Measurements from ENCODE around the gene PLEKHG4.

PLEKHG4 gene

DNA sequence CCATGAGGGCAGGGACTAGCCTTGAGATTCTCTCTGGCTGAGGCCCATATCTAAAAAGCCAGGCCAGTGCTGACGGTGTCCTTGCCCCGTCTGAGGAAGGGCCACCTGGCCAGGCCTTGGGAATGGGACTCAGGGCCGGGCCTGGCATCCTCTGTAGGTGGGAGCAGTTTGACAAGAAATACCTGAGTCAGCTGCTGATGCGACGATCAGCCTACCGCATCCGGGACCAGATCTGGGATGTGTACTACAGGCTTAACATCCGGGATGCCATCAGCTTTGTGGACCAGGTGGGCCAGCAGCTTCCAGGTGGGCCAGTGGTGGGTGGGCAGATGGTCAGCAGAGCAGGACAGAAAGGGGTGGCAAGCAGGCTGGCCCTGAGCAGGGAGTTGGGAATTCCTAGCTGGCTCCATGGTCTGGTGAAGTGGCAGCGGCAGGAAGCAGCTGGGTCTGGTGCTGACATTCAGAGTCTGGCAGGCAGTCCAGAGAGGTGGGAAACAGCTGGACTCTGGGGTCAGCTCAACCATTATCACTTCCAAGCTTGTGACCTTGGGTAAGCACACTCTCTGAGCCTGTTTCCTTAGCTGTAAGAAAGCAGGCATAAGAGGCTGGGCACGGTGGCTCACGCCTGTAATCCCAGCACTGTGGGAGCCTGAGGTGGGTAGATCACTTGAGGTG, 21.0 kb upstream of the PLEKHG4 start:
- peaks cover 3% of the 10 kb centered on the region for H3K27me3 ChIP-seq (ENCODE audit: control insufficient read depth, insufficient read depth, low read length)
- H3K9me3 ChIP-seq (ENCODE audit: control insufficient read depth, low read length): no peaks in the 10 kb centered on the region
- no peaks in the 10 kb centered on the region for H3K36me3 ChIP-seq (ENCODE audit: control insufficient read depth, insufficient read depth, low read length)
- H3K4me1 ChIP-seq (ENCODE audit: control insufficient read depth, insufficient read depth, low read length): no peaks in the 10 kb centered on the region
- H3K4me3 ChIP-seq (ENCODE audit: low read length): no peak overlapping the region
- no peak overlapping the region for H3K9ac ChIP-seq (ENCODE audit: low read length)

DNA sequence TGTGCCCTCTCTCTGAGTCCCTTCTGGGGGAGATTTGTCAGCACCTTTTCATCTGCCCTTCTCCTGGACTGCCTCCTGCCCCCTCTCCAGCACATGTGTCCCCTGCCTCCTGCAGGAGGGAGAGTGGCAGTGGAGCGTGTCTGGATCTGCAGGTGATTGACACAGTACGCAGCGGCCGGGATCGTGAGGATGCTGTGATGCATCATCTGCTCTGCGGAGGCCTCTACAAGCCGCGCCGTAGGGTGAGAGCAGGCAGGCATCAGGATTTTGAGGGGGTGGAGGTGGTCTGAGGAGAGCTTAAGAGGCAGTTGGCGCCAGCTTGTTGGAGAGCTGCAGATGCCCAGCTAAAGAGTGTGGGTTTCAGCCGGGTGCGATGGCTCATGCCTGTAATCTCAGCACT, 19.6 kb upstream of the PLEKHG4 start:
- no peak overlapping the region for H3K9ac ChIP-seq (ENCODE audit: low read length)
- H3K4me3 ChIP-seq (ENCODE audit: low read length): no peak overlapping the region
- H3K27me3 ChIP-seq (ENCODE audit: control insufficient read depth, insufficient read depth, low read length): peaks cover 2% of the 10 kb centered on the region
- no peaks in the 10 kb centered on the region for H3K9me3 ChIP-seq (ENCODE audit: control insufficient read depth, low read length)
- H3K36me3 ChIP-seq (ENCODE audit: control insufficient read depth, insufficient read depth, low read length): no peaks in the 10 kb centered on the region
- no peaks in the 10 kb centered on the region for H3K4me1 ChIP-seq (ENCODE audit: control insufficient read depth, insufficient read depth, low read length)

DNA sequence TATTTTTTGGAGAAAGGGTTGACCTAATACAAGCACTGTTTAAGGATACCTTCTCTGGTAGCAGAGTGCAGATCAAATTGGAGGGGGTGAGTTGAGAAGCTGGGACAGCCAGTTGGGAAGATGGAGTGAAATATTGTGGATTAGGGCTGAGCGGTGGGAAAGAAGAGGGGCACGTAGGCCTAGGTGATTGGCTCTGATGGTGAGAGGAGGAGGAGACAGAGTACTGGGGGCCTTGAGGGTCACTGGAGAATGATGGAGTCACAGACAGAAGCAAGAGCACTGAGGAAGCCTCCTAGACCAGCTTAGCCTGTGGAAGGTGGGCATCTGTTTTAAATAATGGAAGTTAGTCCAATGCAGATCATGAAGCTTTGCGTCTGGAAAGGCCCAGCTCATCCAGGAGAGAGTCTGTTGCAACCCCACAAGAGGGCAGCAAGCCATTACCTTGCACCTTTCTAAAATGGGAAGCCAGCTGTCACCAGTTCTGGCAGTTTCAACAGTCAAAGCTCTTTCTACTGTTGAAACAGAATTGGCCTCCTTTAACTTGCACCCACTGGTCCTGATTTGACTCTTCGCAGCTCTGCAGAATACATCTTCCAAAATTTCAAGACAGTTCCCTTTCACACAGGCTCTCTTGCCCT, 18.8 kb upstream of the PLEKHG4 start:
- no peaks in the 10 kb centered on the region for H3K9me3 ChIP-seq (ENCODE audit: control insufficient read depth, low read length)
- no peaks in the 10 kb centered on the region for H3K27me3 ChIP-seq (ENCODE audit: control insufficient read depth, insufficient read depth, low read length)
- H3K9ac ChIP-seq (ENCODE audit: low read length): no peak overlapping the region
- no peaks in the 10 kb centered on the region for H3K4me1 ChIP-seq (ENCODE audit: control insufficient read depth, insufficient read depth, low read length)
- no peaks in the 10 kb centered on the region for H3K36me3 ChIP-seq (ENCODE audit: control insufficient read depth, insufficient read depth, low read length)
- H3K4me3 ChIP-seq (ENCODE audit: low read length): no peak overlapping the region

DNA sequence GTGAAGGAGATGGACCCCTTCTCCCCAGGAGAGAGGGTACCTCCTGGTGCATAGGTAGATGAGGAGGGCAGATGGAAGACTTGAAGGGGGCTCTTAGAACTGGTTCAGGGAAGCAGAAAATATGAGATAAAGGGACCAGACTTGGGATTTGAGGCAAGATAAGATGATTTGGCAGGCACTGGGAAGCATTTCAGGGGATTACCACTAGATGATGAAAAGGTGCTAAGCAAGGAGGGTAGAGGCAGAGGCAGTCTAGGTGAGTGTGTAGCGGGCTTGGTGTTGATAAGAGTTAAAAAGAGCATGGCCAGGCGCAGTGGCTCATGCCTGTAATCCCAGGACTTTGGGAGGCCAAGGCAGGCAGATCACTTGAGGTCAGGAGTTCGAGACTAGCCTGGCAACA, 16.1 kb upstream of the PLEKHG4 start:
- H3K4me1 ChIP-seq (ENCODE audit: control insufficient read depth, insufficient read depth, low read length): peaks cover 5% of the 10 kb centered on the region
- no peaks in the 10 kb centered on the region for H3K36me3 ChIP-seq (ENCODE audit: control insufficient read depth, insufficient read depth, low read length)

DNA sequence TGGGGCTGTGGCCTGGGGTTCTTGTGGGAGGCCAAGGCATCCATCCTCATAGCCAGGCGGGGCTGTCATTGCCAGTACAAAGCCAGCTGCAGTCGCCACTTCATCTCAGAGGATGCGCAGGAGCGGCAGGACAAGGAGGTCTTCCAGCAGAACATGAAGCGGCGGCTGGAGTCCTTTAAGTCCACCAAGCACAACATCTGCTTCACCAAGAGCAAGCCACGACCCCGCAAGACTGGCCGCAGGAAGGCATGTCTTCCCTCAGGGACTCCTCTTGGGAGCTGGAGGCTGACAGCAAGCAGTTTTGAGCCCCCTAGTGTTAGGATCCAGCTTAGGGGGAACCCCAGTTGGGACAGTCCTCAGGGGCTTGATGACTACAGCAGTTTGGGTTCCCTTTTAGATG, 15.1 kb upstream of the PLEKHG4 start:
- H3K4me1 ChIP-seq (ENCODE audit: control insufficient read depth, insufficient read depth, low read length): peaks cover 7% of the 10 kb centered on the region
- no peaks in the 10 kb centered on the region for H3K27me3 ChIP-seq (ENCODE audit: control insufficient read depth, insufficient read depth, low read length)
- no peak overlapping the region for H3K4me3 ChIP-seq (ENCODE audit: low read length)
- no peaks in the 10 kb centered on the region for H3K9me3 ChIP-seq (ENCODE audit: control insufficient read depth, low read length)
- no peaks in the 10 kb centered on the region for H3K36me3 ChIP-seq (ENCODE audit: control insufficient read depth, insufficient read depth, low read length)
- H3K9ac ChIP-seq (ENCODE audit: low read length): no peak overlapping the region

More for the DNA sequence above, 16.1 kb upstream of the PLEKHG4 start:
- H3K4me3 ChIP-seq (ENCODE audit: low read length): no peak overlapping the region
- no peaks in the 10 kb centered on the region for H3K27me3 ChIP-seq (ENCODE audit: control insufficient read depth, insufficient read depth, low read length)
- H3K9ac ChIP-seq (ENCODE audit: low read length): no peak overlapping the region
- no peaks in the 10 kb centered on the region for H3K9me3 ChIP-seq (ENCODE audit: control insufficient read depth, low read length)

DNA sequence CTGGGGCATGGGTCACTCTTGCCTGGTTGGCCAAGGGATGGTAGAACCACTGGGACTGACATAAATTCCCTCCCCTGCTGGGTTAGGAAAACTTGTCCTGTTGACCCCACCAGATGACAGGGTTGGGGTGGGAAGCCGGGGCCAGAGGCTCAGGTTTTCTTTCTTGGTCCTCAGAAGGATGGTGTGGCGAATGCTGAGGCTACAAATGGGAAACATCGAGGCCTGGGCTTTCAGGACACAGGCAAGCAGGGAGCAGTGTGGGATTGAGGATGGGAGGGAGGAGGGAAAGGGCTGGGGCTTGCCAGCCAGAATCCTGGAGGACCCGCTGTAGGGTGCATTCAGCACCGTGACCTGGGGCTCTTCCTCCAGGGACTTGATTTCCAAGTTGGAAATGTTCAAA, 14.5 kb upstream of the PLEKHG4 start:
- no peak overlapping the region for H3K9ac ChIP-seq (ENCODE audit: low read length)
- no peaks in the 10 kb centered on the region for H3K9me3 ChIP-seq (ENCODE audit: control insufficient read depth, low read length)
- H3K4me1 ChIP-seq (ENCODE audit: control insufficient read depth, insufficient read depth, low read length): peaks cover 7% of the 10 kb centered on the region
- H3K36me3 ChIP-seq (ENCODE audit: control insufficient read depth, insufficient read depth, low read length): no peaks in the 10 kb centered on the region
- no peak overlapping the region for H3K4me3 ChIP-seq (ENCODE audit: low read length)
- no peaks in the 10 kb centered on the region for H3K27me3 ChIP-seq (ENCODE audit: control insufficient read depth, insufficient read depth, low read length)

DNA sequence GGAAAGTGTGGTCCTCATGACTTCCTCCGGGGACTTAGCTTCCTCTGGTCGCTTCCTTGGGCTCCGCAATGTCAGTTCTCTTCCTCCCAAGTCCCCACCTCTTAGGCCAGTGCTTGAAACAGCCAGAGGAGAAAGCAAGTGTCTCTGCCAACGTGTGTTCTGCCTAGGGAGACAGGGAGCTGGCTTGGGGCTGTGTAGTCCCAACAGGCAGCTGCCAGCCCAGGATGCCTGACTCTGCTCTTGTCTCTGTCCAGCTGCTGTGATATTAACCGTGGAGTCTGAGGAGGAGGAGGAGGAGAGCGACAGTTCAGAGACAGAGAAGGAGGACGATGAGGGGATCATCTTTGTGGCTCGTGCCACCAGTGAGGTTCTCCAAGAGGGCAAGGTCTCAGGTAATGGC, 13.5 kb upstream of the PLEKHG4 start:
- Histone ChIP-seq H3K9ac (ENCODE audit: low read length) (no peak overlapping the region), H3K27me3 (ENCODE audit: control insufficient read depth, insufficient read depth, low read length) (no peaks in the 10 kb centered on the region), H3K4me1 (ENCODE audit: control insufficient read depth, insufficient read depth, low read length) (peaks cover 7% of the 10 kb centered on the region), H3K36me3 (ENCODE audit: control insufficient read depth, insufficient read depth, low read length) (no peaks in the 10 kb centered on the region), H3K9me3 (ENCODE audit: control insufficient read depth, low read length) (no peaks in the 10 kb centered on the region), H3K4me3 (ENCODE audit: low read length) (no peak overlapping the region)

DNA sequence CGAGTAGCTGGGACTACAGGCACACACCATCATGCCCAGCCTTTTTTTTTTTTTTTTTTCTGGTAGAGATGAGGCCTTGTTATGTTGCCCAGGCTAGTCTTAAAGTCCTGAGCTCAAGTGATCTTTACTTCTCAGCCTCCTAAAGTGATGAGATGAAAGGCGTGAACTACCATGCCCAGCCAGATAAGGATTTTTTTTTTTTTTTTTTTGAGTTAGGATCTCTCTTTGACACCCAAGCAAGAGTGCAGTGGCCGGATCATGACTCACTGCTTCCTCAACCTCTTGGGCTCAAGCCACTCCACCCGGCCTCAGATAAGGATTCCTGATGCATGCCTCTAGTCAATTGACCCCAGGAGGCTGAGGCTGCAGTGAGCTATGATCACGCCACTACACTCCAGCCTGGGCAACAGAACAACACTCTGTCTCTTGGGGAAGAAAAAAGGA, 11.2 kb upstream of the PLEKHG4 start:
- H3K4me3 ChIP-seq (ENCODE audit: low read length): no peak overlapping the region
- no peak overlapping the region for H3K9ac ChIP-seq (ENCODE audit: low read length)
- no peaks in the 10 kb centered on the region for H3K27me3 ChIP-seq (ENCODE audit: control insufficient read depth, insufficient read depth, low read length)
- H3K9me3 ChIP-seq (ENCODE audit: control insufficient read depth, low read length): no peaks in the 10 kb centered on the region
- peaks cover 7% of the 10 kb centered on the region for H3K4me1 ChIP-seq (ENCODE audit: control insufficient read depth, insufficient read depth, low read length)
- no peaks in the 10 kb centered on the region for H3K36me3 ChIP-seq (ENCODE audit: control insufficient read depth, insufficient read depth, low read length)

DNA sequence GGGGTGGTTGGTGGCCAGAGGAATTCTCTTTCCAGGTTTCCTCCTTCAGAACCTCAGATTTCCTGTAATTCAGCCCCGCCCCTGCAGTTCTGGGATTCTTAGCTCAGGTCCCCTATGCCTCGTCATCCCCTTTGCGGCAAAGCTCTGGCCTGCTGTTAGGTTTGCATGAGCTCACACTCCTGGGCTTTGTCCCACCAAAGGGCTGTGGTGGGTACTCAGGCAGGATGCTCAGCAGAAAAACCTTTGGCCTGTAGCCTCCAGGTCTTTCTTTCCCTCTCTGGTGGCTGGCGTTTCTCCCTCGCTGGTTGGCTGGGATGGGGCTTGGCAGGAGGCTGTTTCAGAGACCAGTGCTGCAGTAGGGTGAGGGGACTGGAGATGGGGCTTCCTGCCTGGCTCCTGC, 9.6 kb upstream of the PLEKHG4 start:
- H3K27me3 ChIP-seq (ENCODE audit: control insufficient read depth, insufficient read depth, low read length): no peaks in the 10 kb centered on the region
- H3K4me3 ChIP-seq (ENCODE audit: low read length): no peak overlapping the region
- no peaks in the 10 kb centered on the region for H3K36me3 ChIP-seq (ENCODE audit: control insufficient read depth, insufficient read depth, low read length)
- no peaks in the 10 kb centered on the region for H3K9me3 ChIP-seq (ENCODE audit: control insufficient read depth, low read length)
- peaks cover 7% of the 10 kb centered on the region for H3K4me1 ChIP-seq (ENCODE audit: control insufficient read depth, insufficient read depth, low read length)
- H3K9ac ChIP-seq (ENCODE audit: low read length): no peak overlapping the region

DNA sequence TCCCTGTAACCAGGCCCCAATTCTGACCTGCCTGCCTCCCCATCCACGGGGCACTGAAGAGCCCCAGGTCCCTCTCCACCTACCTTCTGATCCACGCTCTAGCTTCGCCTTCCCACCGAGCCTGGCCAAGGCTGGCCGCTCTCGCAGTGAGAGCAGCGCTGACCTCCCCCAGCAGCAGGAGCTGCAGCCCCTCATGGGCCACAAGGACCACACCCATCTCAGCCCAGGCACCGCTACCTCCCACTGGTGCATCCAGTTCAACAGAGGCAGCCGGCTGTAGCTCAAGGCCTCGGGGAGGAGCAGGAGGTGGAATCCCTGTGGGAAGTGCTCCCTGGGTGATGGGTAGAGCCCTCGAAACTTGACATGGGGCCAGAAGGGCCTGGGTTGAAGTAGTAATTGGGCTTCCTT, 8.4 kb upstream of the PLEKHG4 start:
- Histone ChIP-seq H3K9me3 (ENCODE audit: control insufficient read depth, low read length) (no peaks in the 10 kb centered on the region), H3K4me3 (ENCODE audit: low read length) (no peak overlapping the region), H3K4me1 (ENCODE audit: control insufficient read depth, insufficient read depth, low read length) (peaks cover 7% of the 10 kb centered on the region), H3K27me3 (ENCODE audit: control insufficient read depth, insufficient read depth, low read length) (no peaks in the 10 kb centered on the region), H3K9ac (ENCODE audit: low read length) (no peak overlapping the region), H3K36me3 (ENCODE audit: control insufficient read depth, insufficient read depth, low read length) (no peaks in the 10 kb centered on the region)

DNA sequence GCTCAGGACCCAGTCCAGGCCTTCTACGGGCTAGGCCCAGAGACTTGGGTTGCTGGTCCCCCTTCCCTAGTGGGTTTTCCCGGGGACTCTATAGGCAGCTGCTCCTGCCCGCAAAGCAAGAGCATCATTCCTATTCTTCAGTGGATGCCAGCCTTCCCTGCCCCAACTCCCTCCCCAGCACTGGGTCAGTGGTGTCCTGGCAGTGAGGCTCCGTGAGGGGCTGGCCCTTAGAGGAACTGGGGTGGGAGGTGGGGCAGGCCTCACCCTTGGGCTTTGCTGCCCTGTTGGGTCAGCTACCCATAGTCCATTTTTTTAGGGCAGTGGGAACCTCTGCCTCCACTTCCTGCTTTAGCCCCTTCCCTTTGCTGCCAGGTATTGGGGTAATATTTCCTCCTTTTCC, 7.9 kb upstream of the PLEKHG4 start:
- no peak overlapping the region for H3K4me3 ChIP-seq (ENCODE audit: low read length)
- no peaks in the 10 kb centered on the region for H3K27me3 ChIP-seq (ENCODE audit: control insufficient read depth, insufficient read depth, low read length)
- peaks cover 8% of the 10 kb centered on the region for H3K4me1 ChIP-seq (ENCODE audit: control insufficient read depth, insufficient read depth, low read length)
- H3K9ac ChIP-seq (ENCODE audit: low read length): no peak overlapping the region
- H3K9me3 ChIP-seq (ENCODE audit: control insufficient read depth, low read length): no peaks in the 10 kb centered on the region
- no peaks in the 10 kb centered on the region for H3K36me3 ChIP-seq (ENCODE audit: control insufficient read depth, insufficient read depth, low read length)

DNA sequence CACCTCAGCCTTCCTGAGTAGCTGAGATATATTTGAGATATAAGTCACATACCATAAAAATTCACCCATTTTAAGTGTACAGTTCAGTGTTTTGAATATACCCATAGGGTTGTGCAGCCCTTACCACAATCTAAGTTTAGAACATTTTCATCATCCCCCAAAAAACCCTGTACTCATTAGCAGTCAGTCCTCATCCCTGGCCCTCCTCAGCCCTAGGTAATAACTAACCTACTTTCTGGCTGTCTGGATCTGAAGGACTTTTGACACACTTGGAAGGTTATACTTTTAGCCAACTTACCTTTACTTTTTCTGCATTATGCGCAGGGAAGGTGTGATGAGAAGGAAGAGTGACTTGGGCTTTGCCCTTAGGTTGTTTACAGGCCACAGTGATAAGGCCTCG, 4.0 kb upstream of the PLEKHG4 start:
- Histone ChIP-seq H3K4me3 (ENCODE audit: low read length) (no peak overlapping the region), H3K36me3 (ENCODE audit: control insufficient read depth, insufficient read depth, low read length) (no peaks in the 10 kb centered on the region), H3K9ac (ENCODE audit: low read length) (no peak overlapping the region), H3K4me1 (ENCODE audit: control insufficient read depth, insufficient read depth, low read length) (peaks cover 18% of the 10 kb centered on the region), H3K9me3 (ENCODE audit: control insufficient read depth, low read length) (no peaks in the 10 kb centered on the region), H3K27me3 (ENCODE audit: control insufficient read depth, insufficient read depth, low read length) (no peaks in the 10 kb centered on the region)

Measured in mucosa of stomach (tissue), 1 donor.